GM12891 (cell line): ENCODE results near the gene IQCH.

Experiments
- DNase-seq: peaks from one replicate; pipeline ENCODE4 v3.0.0; 2011; ENCODE audit warnings: low spot score; ENCODE audit not compliant: insufficient read length
- FAIRE-seq: peaks from 2 replicates; lab custom pipeline; 2011; peaks lifted over from hg19 to GRCh38; lab: Jason Lieb, UNC
- PAX5 ChIP-seq: IDR thresholded peaks from 2 replicates; pipeline ENCODE4 v1.6.1; 2011; ENCODE audit warnings: low read length, moderate library complexity, mild to moderate bottlenecking; ENCODE audit not compliant: insufficient read depth, severe bottlenecking
- POLR2A ChIP-seq: IDR thresholded peaks from 2 replicates; pipeline ENCODE4 v1.6.1; 2011; ENCODE audit warnings: low read depth, low read length, control low read depth
- POLR2AphosphoS5 ChIP-seq: IDR thresholded peaks from 2 replicates; pipeline ENCODE4 v1.6.1; 2011; ENCODE audit warnings: low read depth, low read length, control low read depth
- POU2F2 ChIP-seq: IDR thresholded peaks from 2 replicates; pipeline ENCODE4 v1.6.1; 2011; ENCODE audit warnings: low read depth, mild to moderate bottlenecking, control low read depth, low read length, moderate library complexity
- SPI1 ChIP-seq: IDR thresholded peaks from 2 replicates; pipeline ENCODE4 v1.6.1; 2011; ENCODE audit warnings: low read depth, low read length, control low read depth
- TAF1 ChIP-seq: IDR thresholded peaks from 2 replicates; pipeline ENCODE4 v1.6.1; 2011; ENCODE audit warnings: low read depth, low read length, control low read depth

IQCH gene

DNA sequence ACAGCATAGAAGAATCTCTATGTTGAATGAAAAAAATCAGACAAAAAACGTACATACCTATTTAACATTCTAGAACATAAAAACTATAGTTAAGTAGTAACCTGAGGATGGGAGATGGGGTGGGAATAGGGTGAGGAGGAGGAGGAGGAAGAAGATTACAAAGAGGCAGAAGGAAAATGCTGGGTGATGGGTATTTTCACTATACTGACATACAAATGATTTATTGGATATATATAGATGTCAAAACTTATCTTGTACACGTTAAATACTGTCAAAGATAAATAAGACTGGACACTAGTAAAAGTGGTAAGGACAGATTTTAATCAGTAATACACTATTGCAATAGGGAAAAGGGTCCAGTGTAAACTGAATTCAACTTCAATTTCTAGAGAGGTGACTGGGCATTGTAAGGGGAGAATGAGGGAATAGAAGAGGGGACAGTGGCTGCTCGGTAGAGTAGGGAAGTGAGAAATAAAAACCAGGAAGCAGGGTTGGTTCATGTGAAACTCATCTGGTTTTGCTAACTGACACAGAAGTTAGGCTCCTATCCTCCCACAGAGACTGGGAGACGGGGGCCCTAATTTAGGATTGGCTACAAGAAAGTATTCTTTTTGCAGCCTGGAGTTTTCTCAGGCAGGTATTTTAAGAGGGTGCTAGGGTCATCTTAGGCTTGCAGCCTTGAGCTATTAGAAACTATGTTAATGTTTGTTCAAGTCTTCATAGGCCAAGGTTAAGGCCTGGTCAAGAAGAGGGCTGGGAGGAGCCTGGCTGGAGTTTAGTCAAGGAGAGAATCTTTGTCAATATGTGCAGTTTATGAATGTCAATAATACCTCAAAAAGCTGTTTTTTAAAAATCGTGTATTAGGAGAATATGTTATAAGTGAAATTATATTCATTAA, 251.3 kb downstream of the IQCH start:
- TF ChIP-seq TAF1 (no peak), POU2F2 (no peak), SPI1 (peak; percentile 90)
- DNase-seq: no peak
- peak; percentile 69 for FAIRE-seq

DNA sequence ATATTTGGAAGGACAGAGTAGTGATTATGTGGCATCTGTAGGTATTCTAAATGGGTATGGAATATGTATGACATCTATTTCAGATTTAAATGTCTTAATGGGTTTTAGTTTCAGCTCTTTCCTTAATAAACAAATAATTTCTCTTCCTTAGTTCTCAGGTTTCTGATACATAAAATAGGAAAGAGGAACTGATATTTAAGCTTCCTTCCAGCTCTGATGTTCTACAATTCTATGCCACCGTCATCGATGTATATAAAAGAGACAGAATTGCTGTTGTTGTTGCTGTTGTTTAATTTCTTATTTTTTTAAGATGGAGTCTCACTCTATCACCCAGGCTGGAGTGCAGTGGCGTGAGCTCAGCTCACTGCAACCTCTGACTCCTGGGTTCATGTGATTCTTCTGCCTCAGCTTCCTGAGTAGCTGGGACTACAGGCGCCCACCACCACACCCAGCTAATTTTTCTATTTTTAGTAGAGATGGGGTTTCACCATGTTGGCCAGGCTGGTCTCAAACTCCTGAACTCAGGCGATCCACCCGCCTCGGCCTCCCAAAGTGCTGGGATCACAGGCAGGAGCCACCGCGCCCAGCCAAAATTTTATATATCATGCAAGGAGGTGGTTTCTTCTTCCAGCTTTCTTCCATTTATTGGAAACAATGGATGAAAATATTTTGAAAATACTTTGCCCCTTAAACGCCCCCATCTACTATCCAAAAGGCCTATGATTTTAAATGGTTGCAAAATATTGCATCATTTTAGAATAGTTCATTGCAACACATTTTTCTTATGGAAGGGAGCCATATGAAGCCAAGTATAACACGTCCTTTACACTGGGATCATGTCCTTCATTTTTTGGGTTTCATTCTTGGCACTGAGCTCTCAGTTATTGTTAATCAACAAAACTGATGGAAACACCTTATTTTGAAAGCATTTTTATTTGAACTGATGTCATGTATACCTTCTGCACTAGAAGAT, 252.5 kb downstream of the IQCH start:
- peak; percentile 62 for TF ChIP-seq SPI1
- TF ChIP-seq POLR2A: no peak
- TF ChIP-seq PAX5: no peak
- TF ChIP-seq POLR2AphosphoS5: no peak
- TF ChIP-seq POU2F2: no peak
- TF ChIP-seq TAF1: no peak
- no peak for DNase-seq
- no peak for FAIRE-seq

DNA sequence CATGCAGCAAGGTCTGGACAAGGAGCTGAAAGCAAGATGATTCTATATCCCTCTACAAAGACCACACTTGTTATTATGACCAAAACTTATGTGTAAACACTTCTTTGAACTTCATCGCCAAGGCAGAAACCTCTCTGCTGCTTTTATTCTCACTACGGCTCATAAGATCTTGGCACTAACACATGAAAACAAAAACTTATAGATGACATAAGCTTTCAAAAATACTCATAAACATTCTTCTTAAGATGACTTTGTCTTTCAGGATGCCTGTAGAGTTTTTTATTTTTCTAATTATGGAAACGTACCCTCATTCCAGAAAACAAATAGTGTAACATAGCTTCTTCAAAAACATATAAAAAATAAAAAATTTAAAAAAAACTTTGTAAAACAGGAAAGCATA, 253.8 kb downstream of the IQCH start:
- TF ChIP-seq POLR2A (no peak), SPI1 (no peak), POU2F2 (no peak), TAF1 (no peak), PAX5 (no peak), POLR2AphosphoS5 (no peak)
- FAIRE-seq (no peak), DNase-seq (no peak)

- TF ChIP-seq POLR2AphosphoS5: no peak
- TF ChIP-seq PAX5: no peak
- no peak for TF ChIP-seq POLR2A
- TF ChIP-seq POU2F2: no peak
- TF ChIP-seq TAF1: no peak
- TF ChIP-seq SPI1: no peak
- DNase-seq: no peak
- FAIRE-seq: no peak
Observed at GRCh38 chr15:67509918-67510317, 255.3 kb downstream of the IQCH start.

DNA sequence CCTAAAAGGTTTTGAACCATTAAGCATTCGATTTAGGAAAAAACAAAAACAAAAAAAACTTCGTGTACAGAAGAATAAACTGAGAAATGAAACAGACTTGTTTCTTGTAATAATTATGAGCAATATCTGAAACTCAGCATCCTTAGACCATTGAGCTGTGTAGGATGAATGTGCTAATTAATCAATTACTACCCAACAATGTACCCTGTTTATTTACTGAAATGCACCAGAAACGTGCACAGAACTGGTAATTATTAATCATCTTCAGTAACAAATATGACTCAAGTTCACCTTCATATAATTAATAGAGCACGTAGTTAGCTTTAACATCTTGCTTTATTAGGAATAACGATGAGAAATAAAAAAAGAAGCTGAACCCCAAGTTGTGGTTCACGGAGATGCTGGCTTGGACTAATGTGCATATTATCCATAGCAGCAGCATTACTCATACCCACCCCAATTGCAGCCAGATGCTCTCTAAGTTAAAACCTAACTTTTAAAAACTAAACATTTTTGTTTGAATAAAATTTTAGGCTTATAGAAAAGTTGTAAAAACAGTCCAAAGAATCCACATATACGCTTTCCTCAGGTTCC, 256.1 kb downstream of the IQCH start:
- FAIRE-seq (no peak), DNase-seq (no peak)
- TF ChIP-seq TAF1 (no peak), POLR2A (no peak), SPI1 (no peak), POU2F2 (no peak), PAX5 (no peak), POLR2AphosphoS5 (no peak)

GRCh38 chr15:67511606-67512005, 257.0 kb downstream of the IQCH start:
- FAIRE-seq (no peak), DNase-seq (no peak)
- TF ChIP-seq TAF1: no peak
- no peak for TF ChIP-seq POLR2AphosphoS5
- TF ChIP-seq POU2F2: no peak
- no peak for TF ChIP-seq SPI1
- no peak for TF ChIP-seq PAX5
- no peak for TF ChIP-seq POLR2A

- TF ChIP-seq POLR2AphosphoS5: no peak
- no peak for TF ChIP-seq POLR2A
- TF ChIP-seq TAF1: no peak
- TF ChIP-seq POU2F2: no peak
- TF ChIP-seq PAX5: no peak
- TF ChIP-seq SPI1: no peak
- no peak for DNase-seq
- no peak for FAIRE-seq
Observed at GRCh38 chr15:67512140-67512539, 257.6 kb downstream of the IQCH start.

- DNase-seq (no peak), FAIRE-seq (no peak)
- TF ChIP-seq POU2F2 (no peak), POLR2AphosphoS5 (no peak), SPI1 (no peak), TAF1 (no peak), PAX5 (no peak), POLR2A (no peak)
Observed at GRCh38 chr15:67512933-67513714, 258.5 kb downstream of the IQCH start.

- no peak for TF ChIP-seq TAF1
- no peak for TF ChIP-seq SPI1
- TF ChIP-seq POU2F2: no peak
- TF ChIP-seq POLR2A: no peak
- TF ChIP-seq PAX5: no peak
- DNase-seq (no peak), FAIRE-seq (no peak)
Observed at GRCh38 chr15:67515090-67515489, 260.5 kb downstream of the IQCH start.

DNA sequence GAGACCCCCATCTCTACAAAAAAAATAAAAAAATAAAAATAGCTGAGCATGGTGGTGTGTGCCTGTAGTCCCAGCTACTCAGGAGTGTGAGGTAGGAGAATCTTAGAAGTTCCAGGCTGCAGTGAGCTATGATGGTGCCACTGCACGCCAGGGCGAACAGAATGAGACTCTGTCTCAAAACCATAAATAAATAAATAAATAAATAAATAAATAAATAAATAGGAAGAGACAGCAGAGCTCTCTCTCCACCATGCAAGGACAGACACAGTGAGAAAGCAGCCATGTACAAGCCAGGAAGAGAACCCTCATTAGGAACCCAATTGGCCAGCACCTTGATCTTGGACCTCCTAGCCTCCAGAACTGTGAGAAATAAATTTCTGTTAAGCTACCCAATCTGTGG, 261.0 kb downstream of the IQCH start:
- FAIRE-seq (no peak), DNase-seq (no peak)
- no peak for TF ChIP-seq TAF1
- TF ChIP-seq SPI1: no peak
- TF ChIP-seq POLR2AphosphoS5: no peak
- no peak for TF ChIP-seq PAX5
- TF ChIP-seq POU2F2: no peak
- TF ChIP-seq POLR2A: no peak
